ENCODE measurements around the gene RNGTT.

The RNGTT gene

DNA sequence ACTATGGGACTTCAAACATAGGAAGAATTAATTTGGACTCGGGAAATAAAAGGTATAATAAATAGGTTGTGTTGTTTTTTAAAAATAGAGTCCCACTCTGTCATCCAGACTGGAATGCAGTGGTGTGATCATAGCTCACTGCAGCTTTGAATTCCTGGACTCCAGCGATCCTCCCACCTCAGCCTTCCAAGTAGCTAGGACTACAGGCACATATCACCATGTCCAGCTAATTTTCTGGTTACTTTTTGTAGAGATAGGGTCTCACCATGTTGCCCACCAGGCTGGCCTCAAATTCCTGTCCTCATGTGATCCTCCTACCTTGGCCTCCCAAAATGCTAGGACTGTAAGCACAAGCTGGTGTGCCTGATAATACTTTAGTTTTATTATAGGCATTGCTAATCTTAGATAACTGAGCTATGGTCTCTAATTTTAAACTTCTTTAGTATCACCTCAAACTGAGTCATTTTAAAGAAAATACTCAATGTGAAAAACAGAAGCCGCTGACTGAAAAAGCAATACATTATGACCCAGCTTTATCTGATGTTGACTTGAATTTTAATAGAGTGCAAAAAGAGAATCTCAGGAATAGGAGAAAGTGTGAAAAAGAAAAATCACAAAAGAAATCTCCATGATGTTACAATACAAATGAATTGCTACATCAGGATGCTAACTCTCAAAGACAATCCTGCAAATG, 251.0 kb downstream of the RNGTT start:
- no peak overlapping the region for H3K4me3 Mint-ChIP-seq
- TF ChIP-seq, protein P1, sequence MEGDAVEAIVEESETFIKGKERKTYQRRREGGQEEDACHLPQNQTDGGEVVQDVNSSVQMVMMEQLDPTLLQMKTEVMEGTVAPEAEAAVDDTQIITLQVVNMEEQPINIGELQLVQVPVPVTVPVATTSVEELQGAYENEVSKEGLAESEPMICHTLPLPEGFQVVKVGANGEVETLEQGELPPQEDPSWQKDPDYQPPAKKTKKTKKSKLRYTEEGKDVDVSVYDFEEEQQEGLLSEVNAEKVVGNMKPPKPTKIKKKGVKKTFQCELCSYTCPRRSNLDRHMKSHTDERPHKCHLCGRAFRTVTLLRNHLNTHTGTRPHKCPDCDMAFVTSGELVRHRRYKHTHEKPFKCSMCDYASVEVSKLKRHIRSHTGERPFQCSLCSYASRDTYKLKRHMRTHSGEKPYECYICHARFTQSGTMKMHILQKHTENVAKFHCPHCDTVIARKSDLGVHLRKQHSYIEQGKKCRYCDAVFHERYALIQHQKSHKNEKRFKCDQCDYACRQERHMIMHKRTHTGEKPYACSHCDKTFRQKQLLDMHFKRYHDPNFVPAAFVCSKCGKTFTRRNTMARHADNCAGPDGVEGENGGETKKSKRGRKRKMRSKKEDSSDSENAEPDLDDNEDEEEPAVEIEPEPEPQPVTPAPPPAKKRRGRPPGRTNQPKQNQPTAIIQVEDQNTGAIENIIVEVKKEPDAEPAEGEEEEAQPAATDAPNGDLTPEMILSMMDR (IDR thresholded peaks at IDR 0.05; ENCODE audit: unreplicated experiment in 3 of 3), result no peak
- H3K36me3 Mint-ChIP-seq (ENCODE audit: low read depth), result peaks cover 11% of the 10 kb centered on the region
- no peak overlapping the region for H3K27ac Mint-ChIP-seq
- H3K9me3 Mint-ChIP-seq, result no peaks in the 10 kb centered on the region
- H3K4me1 Mint-ChIP-seq, result no peaks in the 10 kb centered on the region
- no peaks in the 10 kb centered on the region for H3K27me3 Mint-ChIP-seq (ENCODE audit: low read depth)

DNA sequence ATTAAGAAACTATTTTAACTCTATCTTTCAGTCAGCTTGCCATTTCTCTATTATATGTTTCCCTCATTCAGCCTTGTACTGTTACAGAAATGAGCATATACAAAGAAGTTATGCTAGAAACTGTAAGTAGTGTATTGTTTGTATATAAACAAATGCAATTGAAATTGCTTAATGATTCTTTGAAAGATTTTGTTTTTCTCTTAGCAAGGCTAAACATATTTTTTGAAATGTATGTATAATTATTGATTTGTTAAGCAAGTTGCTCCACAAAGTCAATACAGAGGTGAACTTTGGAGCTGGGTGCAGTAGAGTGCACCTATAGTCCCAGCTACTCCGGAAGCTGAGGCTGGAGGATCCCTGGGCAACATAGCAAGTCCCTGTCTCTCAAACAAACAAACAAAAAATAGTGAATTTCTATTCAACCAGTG, 253.6 kb downstream of the RNGTT start:
- Mint-ChIP-seq H3K36me3 (ENCODE audit: low read depth) (peaks cover 5% of the 10 kb centered on the region), H3K4me3 (no peak overlapping the region), H3K27ac (no peak overlapping the region), H3K9me3 (no peaks in the 10 kb centered on the region), H3K4me1 (no peaks in the 10 kb centered on the region), H3K27me3 (ENCODE audit: low read depth) (no peaks in the 10 kb centered on the region)
- TF ChIP-seq, protein P1 (IDR thresholded peaks at IDR 0.05; ENCODE audit: unreplicated experiment in 3 of 3), result no peak

DNA sequence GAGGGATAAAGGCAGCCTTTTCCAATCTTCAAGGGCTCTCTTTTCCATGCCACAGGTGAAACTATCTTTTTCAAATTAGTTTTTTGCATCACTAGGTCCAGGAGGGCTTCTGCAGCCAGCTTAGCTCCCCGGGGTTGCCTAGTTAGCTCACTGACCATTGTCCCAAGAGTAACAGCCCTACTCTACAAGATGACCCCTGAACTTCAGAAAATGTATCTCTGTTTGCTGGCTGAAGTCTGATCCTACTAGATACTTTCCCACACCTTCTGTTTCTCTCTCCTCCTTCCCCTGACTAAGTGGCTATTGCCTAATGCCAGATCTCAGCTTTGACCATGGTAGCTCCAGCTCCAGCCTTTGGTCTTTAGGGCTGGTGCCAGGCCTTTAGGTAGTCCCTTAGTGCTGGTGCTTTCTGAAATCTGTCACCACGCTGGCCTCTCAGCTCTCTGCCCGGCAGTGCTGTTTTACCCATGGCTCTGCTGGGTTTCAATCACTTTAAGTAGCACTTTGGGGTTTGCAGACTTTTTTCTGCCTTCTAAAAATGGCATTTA, 255.1 kb downstream of the RNGTT start:
- H3K9me3 Mint-ChIP-seq, result peaks cover 2% of the 10 kb centered on the region

DNA sequence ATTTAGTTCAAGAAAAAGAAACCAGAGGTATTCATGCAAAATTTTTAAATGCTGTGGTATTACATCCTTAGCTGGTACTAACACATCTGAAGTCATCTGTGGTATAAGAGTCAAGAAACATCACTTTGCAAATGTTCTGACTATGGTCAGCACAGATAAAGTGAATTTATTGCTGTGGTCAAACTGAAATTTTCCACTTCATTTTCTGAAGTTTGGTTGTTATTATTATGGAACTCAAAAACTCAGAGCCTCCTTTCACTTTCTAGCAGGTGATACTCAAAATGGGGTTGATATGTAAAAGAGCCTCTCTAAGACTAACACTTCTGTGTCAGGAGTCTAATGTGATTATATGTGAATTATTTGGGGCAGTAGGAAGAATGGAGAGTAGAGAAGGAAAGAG, 257.8 kb downstream of the RNGTT start:
- TF ChIP-seq, protein P1 (IDR thresholded peaks at IDR 0.05; ENCODE audit: unreplicated experiment in 3 of 3), result no peak
- Mint-ChIP-seq H3K27me3 (ENCODE audit: low read depth) (no peaks in the 10 kb centered on the region), H3K27ac (no peak overlapping the region), H3K4me1 (no peaks in the 10 kb centered on the region), H3K9me3 (peaks cover 2% of the 10 kb centered on the region), H3K4me3 (no peak overlapping the region), H3K36me3 (ENCODE audit: low read depth) (peaks cover 9% of the 10 kb centered on the region)

More for the DNA sequence above, 255.1 kb downstream of the RNGTT start:
- Mint-ChIP-seq H3K27me3 (ENCODE audit: low read depth) (no peaks in the 10 kb centered on the region), H3K4me1 (no peaks in the 10 kb centered on the region), H3K36me3 (ENCODE audit: low read depth) (peaks cover 7% of the 10 kb centered on the region), H3K27ac (no peak overlapping the region), H3K4me3 (no peak overlapping the region)
- TF ChIP-seq, protein P1 (IDR thresholded peaks at IDR 0.05; ENCODE audit: unreplicated experiment in 3 of 3), result no peak

DNA sequence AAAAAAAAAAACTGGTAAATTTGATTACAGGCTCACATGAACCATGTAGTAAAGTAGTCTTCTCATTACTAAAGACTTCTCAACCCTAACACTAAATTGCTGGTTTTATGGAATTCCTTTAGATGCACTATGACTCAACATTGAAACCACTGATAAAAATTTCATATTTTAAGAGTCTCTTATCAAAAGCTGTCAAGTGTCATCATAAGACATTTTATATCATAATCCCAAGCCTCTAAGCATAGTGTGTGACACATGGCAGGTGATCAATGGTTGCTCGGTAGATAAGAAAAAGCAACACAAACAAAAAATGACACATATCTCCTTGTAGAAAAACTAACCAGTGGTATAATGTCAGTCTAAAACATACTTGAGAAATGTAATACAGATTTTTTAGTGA, 258.4 kb downstream of the RNGTT start:
- no peak overlapping the region for H3K27ac Mint-ChIP-seq
- no peak overlapping the region for H3K4me3 Mint-ChIP-seq
- peaks cover 2% of the 10 kb centered on the region for H3K9me3 Mint-ChIP-seq
- no peaks in the 10 kb centered on the region for H3K27me3 Mint-ChIP-seq (ENCODE audit: low read depth)
- H3K36me3 Mint-ChIP-seq (ENCODE audit: low read depth), result peaks cover 9% of the 10 kb centered on the region
- TF ChIP-seq, protein P1 (IDR thresholded peaks at IDR 0.05; ENCODE audit: unreplicated experiment in 3 of 3), result no peak
- H3K4me1 Mint-ChIP-seq, result no peaks in the 10 kb centered on the region

Measured in nephron (organoid).